T47D (cell line): Measurements from ENCODE around the gene ELN.
"Not testable (repeated sequence)": the region's sequence is repeated elsewhere in the genome, so short reads cannot be mapped to it uniquely, and the experiment has no call there.

Experiments used
- DNase-seq, 2 experiments: peaks; one replicate each; pipeline versions ENCODE4 v3.0.0 to v3.0.0-alpha.2; 2011 to 2012; ENCODE audit warnings: low read depth in 1 of 2, low spot score in 1 of 2
- JUND ChIP-seq: IDR thresholded peaks from 2 replicates; pipeline ENCODE4 v1.6.1; 2012; ENCODE audit warnings: low read depth
- in situ Hi-C: cut with HindIII; loops from 2 replicates; pipeline ENCODE4 v1.10.0; 2016; ENCODE audit warnings: low sequenced_read_pairs, low pct_unique_long_range_greater_than_20kb

Gene ELN

DNA sequence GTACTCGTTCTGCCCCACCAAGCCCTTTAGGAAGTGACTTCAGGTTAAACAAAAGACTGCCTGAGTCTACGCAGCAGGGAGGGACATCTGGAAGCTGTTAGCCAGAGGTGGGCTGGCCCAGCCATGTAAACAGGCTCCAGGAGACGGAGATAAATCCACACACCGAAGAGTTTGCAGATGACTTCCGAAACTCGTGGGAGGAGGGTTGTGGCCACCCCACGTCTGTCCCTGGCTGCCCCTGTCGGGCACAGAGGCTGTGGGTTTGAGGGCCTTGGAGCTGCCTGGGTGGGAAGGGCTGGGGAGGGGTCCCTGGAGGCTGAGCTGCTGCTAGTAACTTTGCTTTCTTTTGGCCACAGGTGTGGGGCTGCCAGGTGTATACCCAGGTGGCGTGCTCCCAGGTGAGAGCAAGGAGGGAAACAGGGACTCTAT is 15.6 kb downstream of the ELN start:
- in situ Hi-C loops, result no loop called here
- no peak for DNase-seq
- no peak for TF ChIP-seq JUND

DNA sequence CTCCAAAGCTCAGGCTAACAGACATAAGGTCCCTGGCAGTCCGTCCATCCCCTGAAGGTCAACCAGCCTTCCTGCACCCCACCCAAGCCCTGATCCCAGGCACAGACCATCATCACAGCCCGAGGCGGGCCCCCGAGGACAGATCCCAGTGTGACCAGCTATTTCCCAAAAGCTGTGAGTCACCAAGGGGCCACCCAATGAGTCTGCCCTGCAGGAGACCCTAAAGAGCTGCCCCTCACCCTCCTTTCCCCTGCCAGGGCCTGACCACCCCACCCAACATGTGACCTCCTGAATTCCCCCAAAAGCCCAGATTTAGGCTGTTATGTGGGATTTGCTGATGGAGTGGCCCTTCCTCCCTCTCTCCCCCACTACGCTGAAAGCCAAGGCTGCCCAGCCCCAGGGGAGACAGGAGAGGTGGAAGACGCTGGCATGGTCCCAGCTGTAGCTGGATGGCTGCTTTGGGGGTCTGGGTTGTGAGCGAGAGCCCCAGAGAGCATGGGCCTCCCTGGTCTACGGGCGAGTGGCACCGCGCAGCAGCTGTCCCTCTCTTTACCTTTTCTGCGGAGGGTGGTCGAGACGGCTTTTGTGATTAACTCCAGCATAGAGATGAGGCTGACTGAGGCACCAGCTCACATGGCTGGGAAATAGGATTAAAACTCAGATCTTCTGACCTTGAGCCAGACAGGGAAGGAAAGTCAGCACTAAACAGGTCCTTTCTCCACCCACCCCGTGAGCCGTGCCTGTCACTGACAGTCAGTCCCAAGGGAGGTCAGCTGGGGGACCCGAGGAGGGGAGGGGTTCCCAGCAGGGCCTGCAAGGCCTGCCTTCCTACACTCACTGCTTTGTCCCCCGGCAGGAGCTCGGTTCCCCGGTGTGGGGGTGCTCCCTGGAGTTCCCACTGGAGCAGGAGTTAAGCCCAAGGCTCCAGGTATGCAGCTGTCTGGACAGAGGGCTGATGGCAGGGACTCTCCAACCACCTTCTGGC is 16.7 kb downstream of the ELN start:
- TF ChIP-seq JUND, result no peak
- in situ Hi-C loops, result no loop called here
- DNase-seq, result no peak

DNA sequence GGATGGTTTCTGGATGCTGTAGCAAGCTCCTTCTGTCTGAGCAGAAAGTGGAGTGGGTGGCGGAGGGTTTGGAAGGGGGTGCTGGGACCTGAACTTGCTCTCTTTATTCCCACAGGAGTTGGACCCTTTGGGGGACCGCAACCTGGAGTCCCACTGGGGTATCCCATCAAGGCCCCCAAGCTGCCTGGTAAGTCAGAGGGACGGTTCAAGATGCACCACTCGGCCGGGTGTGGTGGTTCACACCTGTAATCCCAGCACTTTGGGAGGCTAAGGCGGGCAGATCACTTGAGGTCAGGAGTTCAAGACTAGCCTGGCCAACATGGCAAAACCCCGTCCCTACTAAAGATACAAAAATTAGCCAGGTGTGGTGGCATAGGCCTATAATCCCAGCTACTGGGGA is 18.6 kb downstream of the ELN start:
- in situ Hi-C loops, DNase-seq: not testable (repeated sequence)

DNA sequence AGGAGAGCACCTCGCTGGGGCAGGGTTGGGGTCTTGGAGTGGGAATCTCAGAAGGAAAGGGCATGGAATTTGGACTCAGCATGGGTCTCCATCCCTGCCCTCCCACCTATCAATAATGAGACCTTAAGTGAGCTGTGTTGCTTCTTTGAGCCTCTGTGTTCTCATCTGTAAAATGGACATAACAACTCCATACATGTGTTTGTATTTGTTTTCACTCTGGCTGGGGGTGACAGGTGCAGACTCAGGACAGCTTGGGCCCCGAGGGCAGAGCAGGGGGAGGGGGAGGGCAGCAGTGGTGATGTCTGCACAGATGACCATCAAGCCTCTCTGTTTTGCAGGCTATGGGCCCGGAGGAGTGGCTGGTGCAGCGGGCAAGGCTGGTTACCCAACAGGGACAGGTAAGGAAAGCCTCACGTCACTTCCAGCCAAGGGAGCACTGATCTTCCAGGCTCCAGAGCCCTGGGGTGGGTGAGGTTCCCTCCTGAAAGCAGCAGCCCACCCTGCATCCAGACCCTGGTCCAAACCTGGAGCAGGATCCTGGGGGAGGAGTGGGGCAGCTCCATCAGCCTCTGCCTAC is 19.9 kb downstream of the ELN start:
- DNase-seq, result no peak
- in situ Hi-C loops, result no loop called here
- no peak for TF ChIP-seq JUND

DNA sequence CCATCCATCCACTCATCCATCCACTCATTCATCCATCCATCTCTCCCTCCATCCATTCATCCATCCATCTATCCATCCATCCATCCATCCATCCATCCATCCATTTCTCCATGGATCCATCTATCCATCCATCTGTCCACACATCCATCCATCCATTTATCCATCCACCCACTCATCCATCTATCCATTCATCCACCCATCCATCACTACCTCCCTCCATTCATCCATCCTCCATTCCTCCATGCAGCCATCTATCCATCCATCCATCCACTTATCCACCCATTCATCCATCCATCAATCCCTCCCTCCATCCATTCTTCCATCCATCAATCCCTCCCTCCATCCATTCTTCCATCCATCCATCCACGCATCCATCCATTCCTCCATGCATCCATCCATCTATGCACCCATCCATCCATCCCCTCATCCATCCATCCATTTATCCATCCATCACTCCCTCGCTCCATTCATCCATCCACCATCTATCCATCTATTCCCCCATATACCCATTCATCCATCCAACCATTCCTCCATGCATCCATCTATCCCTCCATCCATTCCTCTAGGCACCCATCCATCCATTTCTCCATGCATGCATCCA is 21.1 kb downstream of the ELN start:
- in situ Hi-C loops, result no loop called here
- no peak for DNase-seq
- no peak for TF ChIP-seq JUND

DNA sequence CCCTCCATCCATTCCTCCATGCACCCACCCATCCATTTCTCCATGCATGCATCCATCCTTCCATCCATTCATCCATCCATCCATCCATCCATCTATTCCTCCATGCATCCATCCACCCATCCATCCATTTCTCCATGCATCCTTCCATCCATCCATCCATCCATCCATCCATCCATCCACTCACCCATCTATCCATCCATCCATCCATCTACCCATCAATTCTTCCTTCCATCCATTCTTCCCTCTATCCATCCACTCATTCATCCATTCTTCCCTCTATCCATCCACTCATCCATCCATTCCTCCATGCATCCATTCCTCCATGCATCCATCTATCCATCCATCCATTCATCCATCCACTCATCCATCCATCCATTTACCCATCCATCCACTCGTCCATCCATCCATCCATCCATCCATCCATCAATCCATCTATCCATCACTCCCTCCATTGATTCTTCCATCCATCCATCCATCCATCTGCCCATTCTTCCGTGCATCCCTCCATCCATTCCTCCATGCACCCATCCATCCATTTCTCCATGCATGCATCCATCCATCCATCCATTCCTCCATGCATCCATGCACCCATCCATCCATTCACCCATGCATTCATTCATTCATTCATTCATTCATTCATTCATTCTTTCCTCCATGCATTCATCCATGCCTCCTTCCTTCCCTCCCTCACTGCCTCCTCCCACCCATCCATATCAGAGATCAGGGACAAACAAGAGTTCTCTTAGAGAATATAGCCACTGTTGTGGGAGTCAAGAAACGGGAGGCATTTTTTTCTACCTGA is 22.2 kb downstream of the ELN start:
- in situ Hi-C loops, result no loop called here
- DNase-seq, result no peak
- no peak for TF ChIP-seq JUND

DNA sequence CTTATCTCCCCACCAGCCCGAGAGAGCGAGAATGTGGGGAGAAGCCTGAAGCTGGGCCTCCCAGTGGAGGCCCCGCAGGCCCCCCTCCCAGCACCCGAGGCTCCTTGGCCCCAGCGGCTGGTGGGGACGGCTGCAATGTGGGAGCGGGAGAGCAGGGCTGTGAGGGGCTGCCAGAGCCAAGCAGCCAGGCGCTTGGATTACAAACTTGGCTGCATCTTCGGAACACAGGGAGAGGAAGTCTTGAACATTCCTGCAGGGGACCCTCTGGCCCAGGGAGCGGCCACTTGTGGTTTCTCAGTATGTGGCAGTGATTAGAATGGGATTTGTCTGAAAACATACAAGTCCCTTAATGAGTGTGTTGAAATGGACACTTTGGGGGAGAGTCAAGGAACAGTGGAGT is 23.2 kb downstream of the ELN start:
- in situ Hi-C loops, result no loop called here
- no peak for DNase-seq
- TF ChIP-seq JUND, result no peak

DNA sequence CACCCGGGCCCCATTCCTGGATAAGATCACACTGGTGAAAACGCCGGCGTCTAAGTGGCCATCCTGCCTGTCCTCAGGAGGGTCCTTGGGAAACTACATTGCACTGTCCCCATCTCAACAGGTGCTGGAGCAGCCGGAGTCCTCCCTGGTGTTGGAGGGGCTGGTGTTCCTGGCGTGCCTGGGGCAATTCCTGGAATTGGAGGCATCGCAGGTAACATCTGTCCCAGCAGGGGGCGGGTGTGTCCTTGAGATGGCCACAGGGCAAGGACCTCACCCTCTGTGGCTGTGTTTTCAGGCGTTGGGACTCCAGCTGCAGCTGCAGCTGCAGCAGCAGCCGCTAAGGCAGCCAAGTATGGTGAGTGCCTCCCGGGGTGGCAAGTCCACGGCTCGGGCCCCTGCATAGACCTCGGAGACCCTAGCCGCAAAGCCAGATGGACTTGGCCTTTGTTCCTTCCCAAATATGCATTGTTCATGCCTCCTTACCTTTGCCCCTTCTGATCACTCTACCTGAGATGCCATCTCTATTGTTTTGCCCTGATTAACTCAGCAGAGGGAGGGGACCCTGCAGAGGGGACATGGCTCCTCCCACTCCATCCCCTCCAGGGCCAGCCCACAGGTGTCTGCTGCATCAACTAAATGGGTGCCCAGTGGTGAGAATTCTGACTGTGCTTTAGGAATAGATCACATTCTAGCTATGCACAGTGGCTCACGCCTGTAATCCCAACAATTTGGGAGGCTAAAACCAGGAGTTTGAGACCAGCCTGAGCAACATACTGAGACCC is 23.8 kb downstream of the ELN start:
- peak in 1 of 2 experiments; percentile 50 for DNase-seq
- no peak for TF ChIP-seq JUND
- in situ Hi-C loops, result no loop called here

DNA sequence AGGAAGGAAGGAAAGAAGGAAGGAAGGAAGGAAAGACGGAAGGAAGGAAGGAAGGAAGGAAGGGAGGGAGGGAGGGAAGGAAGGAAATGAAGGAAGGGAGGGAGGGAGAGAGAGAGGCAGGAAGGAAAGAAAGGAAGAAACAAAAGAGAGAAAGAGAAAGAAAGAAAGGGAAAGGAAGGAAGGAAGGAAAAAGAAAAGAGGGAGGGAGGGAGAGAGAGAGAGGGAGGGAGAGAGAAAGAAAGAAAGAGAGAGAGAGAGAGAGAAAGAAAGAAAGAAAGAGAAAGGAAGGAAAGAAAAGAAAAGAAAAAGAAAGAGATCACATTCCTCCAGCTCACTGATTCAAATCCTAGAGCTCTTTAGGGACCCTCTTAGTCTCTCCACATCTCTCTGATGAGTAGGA is 24.7 kb downstream of the ELN start:
- in situ Hi-C loops, result no loop called here
- DNase-seq, result no peak
- no peak for TF ChIP-seq JUND

DNA sequence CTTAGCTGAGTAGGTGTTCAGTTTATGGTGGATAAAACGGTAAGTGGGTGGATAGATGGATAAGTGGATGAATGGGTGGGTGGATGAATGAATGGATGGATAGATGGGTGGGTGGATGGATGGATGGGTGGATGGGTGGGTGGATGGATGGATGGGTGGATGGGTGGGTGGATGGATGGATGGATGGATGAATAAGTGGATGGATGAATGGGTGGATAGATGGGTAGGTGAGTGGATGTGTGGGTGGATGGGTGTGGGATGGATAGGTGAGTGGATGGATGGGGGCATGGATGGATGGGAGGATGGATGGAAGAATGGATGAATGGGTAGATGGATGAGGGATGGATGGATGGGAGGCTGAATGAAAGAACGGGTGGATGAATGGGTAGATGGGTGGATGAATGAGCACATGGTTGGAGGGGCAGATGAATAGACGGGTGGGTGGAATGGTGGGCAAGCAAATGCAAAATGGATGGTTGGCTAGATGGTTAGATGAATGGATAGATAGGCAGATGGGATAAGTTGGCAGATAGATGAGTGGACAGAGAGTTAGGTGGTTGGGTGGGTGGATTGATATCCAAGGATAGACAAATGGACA is 25.7 kb downstream of the ELN start:
- no peak for TF ChIP-seq JUND
- no peak for DNase-seq
- in situ Hi-C loops, result no loop called here

DNA sequence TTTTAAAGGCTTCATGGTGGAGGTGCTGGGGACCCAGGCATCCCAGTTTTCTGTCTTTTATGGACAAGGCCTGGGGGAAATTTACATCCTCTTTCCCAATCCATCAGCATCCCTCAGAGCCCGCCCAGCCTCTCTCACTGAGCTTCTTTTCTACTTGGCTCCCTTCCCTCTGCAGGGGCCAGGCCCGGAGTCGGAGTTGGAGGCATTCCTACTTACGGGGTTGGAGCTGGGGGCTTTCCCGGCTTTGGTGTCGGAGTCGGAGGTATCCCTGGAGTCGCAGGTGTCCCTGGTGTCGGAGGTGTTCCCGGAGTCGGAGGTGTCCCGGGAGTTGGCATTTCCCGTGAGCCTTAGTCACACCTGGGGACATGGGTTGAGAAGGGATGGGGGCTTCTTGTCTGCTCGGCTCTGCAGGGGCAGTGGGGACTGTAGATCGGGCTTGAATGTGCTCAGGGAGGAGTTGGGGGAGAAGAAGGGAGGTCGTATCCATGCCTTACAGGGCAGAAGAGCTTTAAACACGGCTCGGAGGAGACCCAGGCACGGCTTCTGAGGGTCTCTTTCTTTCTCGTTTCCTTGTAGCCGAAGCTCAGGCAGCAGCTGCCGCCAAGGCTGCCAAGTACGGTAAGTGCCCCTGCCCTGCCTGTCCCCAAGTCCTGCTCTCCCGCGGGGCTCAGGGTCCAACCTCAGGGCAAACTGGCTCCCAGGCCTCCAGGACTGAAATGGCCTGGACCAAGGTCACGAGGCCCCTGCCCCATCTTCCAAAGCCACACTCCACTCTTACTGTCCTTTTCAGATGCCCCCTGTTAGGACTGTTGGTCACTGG is 28.3 kb downstream of the ELN start:
- no peak for TF ChIP-seq JUND
- DNase-seq, result no peak
- in situ Hi-C loops, result no loop called here
